NCI-H146 treated with DMSO at 0.1 percent for 48 hours (cell line): Measurements from ENCODE around the gene PSG7.
"Not testable (repeated sequence)": the region's sequence is repeated elsewhere in the genome, so short reads cannot be mapped to it uniquely, and the experiment has no call there.

Experiments
- DNase-seq: peaks from one replicate; lab custom pipeline; 2025; ENCODE audit not compliant: unreplicated experiment; lab: John Stamatoyannopoulos, UW

PSG7 gene

GRCh38 chr19:42916931-42917330 lies 20.1 kb downstream of the PSG7 start:
- not testable (repeated sequence) for DNase-seq

DNA sequence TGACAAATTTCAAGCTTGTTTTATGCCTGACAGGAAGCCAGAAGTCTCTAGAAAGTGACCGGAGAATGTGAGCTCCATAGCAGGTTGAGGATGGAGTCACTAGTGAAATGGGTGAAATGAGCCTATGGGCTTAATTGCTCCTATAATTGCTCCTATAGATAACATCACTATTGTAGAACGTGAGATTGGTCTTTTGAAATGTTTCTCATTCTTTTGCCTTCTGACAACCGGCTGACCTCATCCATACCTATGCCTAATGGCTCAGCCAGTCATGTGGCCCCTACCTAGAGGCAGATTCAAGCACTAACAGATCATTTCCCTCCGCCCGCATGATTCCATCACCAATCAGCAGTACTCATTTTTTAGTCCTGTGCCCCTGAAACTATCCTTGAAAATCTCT lies 23.5 kb downstream of the PSG7 start:
- not testable (repeated sequence) for DNase-seq

DNA sequence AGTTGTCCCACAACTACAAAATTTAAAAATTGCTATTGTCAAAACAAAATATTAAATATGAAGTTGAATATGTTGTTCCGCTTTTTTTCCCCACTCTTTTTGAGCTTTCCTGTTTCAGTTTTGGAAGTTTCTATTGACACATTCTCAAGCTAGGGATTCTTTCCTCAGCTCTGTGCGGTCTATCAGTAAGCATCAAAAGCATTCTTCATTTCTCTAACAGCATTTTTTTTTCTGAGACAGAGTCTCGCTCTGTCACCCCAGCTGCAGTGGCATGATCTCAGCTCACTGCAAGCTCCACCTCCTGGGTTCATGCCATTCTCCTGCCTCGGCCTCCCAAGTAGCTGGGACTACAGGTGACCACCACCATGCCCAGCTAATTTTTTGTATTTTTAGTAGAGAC lies 24.1 kb downstream of the PSG7 start:
- not testable (repeated sequence) for DNase-seq

- DNase-seq: not testable (repeated sequence)
These were observed 25.3 kb downstream of the PSG7 start for GRCh38 chr19:42911731-42912130.

DNA sequence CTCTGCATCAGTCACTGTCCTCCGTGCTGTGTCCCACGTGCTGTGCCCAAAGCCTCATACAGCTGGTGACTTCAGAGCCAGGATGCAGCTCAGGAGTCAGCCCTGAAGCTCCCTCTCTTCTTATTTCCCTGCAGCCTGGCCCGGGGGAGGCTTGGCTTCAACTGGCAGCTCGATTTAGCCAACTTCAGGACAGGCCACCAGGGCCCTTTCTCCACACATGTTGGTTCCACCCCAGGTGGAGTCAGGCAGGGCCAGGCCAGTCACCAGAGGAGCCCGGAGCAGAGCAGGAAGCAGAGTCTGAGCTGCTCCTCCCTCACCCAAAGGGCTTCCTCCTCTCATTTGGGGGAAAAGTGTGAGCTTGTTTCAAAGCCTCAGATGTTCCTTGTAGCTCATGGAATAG lies 30.8 kb downstream of the PSG7 start:
- not testable (repeated sequence) for DNase-seq

GRCh38 chr19:42900561-42900960 lies 36.4 kb downstream of the PSG7 start:
- not testable (repeated sequence) for DNase-seq

GRCh38 chr19:42899674-42900073 lies 37.3 kb downstream of the PSG7 start:
- DNase-seq: not testable (repeated sequence)

DNA sequence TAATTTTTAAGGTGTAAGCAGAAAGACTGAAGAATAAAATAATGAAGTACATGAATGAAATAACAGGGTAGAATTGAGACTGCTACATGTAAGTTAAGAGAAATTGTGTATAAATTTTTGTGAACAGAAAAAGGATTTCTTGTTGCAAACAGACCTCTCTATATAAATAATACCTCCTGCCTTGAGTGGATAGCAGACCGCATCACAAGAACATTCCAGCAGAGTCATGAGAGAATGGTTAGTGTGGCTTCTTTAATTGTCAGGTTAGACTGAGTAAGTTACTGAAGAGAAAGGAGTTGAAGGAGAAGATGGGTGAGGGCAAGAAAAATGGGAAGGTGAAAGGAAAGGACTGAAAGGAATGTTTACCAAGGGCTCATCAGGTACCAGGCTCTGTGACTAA lies 37.9 kb downstream of the PSG7 start:
- not testable (repeated sequence) for DNase-seq

DNA sequence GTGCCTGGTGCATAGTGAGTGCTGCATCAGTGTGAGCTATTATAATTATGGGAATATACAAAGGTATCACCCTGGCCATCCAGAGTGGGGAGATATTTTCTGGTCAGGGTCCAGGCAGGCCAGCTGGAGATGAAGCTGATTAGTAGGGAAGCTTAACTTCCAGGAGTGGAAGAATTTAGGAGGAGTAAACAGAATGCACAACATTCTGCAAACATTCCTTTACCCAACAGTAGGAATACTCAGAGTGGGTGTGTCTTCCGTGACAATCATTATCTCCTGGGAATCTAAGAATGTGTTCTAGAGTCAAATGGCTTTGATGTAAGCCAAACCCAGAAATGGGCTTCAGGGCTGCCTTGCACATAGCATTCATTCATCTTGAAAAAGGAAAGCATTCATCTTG lies 38.4 kb downstream of the PSG7 start:
- DNase-seq: not testable (repeated sequence)

- not testable (repeated sequence) for DNase-seq
These were observed 39.3 kb downstream of the PSG7 start for GRCh38 chr19:42897729-42898128.

GRCh38 chr19:42890446-42890845 lies 46.6 kb downstream of the PSG7 start:
- DNase-seq: not testable (repeated sequence)

DNA sequence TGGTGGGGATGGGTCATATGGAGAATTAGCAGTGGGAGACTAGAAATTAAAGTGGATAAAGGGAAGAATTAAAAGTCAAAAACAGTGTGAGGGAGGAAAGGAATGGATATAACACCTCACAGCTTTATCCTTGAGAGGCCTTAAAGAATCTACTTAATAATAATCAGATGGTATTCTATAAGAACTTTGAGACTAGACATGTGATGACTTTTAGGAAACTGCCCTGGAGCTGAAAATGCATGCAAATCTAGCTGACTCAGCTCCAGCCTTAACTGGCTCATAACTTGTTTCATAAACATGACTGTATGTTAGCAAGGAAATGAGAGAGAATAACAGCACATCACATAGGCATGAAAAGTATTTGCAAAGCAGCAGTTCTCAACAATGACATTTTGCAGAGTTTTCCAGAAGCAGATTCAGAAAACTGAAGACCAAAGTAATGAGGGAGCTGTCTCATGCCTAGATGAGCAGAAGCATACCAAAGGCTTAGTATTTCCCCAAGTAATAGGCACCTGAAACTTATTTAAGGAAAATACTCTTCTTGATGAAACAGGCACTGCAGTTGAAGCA lies 49.0 kb downstream of the PSG7 start:
- DNase-seq: not testable (repeated sequence)

DNA sequence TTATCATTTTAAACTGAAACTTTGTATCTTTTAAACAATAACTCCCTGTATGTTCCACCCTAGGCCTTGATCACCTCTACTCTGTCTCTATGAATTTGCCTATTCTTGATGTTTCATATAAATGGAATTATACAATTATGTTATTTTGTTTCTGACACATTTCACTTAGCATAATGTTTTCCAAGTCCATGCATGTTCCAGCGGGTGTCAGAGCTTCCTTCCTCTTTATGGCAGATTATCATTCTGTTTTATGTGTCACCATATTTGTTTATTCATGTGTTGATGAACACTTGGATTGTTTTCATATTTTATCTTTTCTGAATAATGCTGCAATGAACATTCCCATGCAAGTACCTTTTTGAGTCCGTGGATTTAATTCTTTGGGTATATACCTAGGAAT lies 54.3 kb downstream of the PSG7 start:
- DNase-seq: not testable (repeated sequence)

GRCh38 chr19:42882010-42882409 lies 55.0 kb downstream of the PSG7 start:
- not testable (repeated sequence) for DNase-seq

- DNase-seq: not testable (repeated sequence)
These were observed 55.7 kb downstream of the PSG7 start for GRCh38 chr19:42881279-42881678.

GRCh38 chr19:42880621-42881020 lies 56.4 kb downstream of the PSG7 start:
- DNase-seq: not testable (repeated sequence)

DNA sequence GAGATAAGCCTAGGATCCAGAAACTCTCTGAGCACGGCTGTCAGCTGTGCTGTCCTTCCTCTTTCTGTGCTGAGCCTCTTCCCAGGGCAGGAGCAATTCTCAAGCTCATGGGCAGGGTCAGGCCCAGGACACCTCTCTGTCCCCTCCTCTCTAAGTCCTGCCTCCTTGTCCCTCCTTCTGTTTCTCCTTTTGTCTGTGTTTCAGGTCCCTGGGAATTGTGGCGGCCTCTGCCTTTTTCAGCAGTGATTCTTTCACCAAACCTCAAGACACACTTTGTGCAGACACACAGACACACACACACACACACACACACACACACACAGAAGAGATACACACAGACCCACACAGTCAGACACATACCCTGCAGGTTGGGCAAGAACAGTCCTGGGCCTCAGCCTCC lies 57.4 kb downstream of the PSG7 start, which contains the start of gene PSG1:
TSS of gene PSG1 (minus strand) at position 101 of the 400 bp plus-strand sequence. CDS start 132 bp downstream, outside the sequence.
- no peak for DNase-seq

DNA sequence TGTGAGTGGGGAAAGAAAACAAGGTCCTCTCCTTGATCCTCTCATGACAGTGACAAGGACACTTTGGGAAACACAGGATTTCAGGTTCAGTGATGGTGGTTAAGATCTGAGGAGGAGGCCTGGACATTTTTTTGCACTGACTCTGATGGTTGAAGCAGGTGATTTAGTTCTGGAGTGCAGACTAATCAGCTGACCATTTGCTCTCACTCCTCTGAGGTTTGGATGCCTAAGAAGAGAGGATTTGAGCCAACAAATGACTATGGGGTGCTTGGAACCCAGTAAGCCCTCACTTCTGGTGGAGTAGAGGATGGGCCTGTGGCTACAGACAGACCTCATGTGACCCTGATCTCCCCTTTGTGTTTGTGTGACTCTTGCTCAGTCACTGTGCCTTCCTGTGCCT lies 60.4 kb downstream of the PSG7 start:
- not testable (repeated sequence) for DNase-seq

DNA sequence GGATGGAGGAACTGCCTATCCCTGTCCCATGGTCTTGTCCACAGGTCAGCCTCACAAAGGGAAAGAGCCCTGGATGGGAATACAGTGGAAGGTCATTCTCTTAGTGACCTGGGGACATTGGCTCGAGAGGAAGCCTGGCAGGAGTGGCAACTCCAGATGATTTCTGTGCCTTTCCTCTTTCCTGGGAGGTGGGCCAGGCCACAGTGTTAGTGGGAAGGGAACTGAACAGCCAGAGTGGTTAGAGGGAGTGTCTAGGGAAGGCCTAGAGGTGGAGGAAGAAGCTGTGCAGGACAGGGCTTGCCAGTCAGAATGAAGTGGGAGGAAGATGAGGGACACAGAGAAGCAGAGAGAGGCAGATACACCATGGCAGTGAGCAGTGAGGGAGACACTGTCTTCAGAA lies 61.1 kb downstream of the PSG7 start:
- DNase-seq: not testable (repeated sequence)

DNA sequence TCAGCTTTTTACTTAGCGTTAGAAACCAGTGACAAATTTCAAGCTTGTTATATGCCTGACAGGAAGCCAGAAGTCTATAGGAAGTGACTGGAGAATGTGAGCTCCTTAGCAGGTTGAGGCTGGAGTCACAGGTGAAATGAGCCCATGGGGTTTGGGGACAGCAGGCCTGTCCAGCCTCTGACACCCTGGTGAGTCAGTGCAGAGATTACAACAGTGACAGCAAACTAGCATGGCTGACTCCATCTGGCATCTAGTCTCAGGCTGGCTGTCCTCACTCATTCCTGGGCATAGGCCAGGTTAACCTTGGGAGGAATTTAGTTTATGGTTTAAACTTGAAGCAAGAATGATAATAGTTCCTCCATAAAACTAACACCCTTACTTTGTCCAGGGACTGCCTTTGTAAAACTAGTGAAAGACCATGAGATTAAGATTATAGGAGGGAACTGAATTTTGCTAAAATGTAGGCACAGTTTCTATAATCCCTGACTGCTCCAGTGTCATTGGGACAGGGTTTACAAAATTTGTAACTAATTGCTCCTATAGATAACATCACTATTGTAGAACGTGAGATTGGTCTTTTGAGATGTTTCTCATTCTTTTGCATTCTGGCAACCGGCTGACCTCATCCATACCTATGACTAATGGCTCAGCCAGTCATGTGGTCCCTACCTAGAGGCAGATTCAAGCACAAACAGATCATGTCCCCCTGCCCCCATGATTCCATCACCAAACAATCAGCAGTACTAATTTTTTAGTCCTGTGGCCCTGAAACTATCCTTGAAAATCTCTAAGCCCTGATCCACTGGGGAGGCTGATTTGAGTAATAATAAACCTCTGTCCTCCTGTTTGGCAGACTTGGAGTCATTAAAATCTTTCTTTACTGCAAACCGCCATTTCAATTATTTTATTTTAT lies 61.9 kb downstream of the PSG7 start:
- not testable (repeated sequence) for DNase-seq

DNA sequence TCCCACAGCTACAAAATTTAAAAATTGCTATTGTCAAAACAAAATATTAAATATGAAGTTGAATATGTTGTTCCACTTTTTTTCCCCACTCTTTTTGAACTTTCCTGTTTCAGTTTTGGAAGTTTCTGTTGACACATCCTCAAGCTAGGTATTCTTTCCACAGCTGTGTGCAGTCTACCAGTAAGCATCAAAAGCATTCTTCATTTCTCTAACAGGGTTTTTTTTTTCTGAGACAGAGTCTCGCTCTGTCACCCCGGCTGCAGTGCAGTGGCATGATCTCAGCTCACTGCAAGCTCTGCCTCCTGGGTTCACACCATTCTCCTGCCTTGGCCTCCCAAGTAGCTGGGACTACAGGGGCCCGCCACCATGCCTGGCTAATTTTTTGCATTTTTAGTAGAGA lies 62.9 kb downstream of the PSG7 start:
- DNase-seq: not testable (repeated sequence)
